HG03571 (cell line): ENCODE measurements around the gene IPMK.
"Not testable (repeated sequence)": the region's sequence is repeated elsewhere in the genome, so short reads cannot be mapped to it uniquely, and the experiment has no call there.

ENCODE experiments used
- ATAC-seq: cut with Tn5 transposase; IDR thresholded peaks from one replicate; pipeline ENCODE4 v1.9.1; 2021; ENCODE audit not compliant: unreplicated experiment

Gene IPMK

GRCh38 chr10:58157076-58157766, 110.5 kb downstream of the IPMK start:
- ATAC-seq, result no peak

- not testable (repeated sequence) for ATAC-seq
These were observed 111.8 kb downstream of the IPMK start for GRCh38 chr10:58155941-58156340.

- no peak for ATAC-seq
These were observed 113.9 kb downstream of the IPMK start for GRCh38 chr10:58153751-58154150.

GRCh38 chr10:58152673-58153263, 114.9 kb downstream of the IPMK start:
- no peak for ATAC-seq

- ATAC-seq, result no peak
These were observed 117.4 kb downstream of the IPMK start for GRCh38 chr10:58150290-58150689.

- no peak for ATAC-seq
These were observed 123.8 kb downstream of the IPMK start for GRCh38 chr10:58143944-58144343.
